GM21786 (cell line): ENCODE data around the gene CTIF.

Experiments used
- ATAC-seq: cut with Tn5 transposase; IDR thresholded peaks from one replicate; pipeline ENCODE4 v1.9.1; 2021; ENCODE audit not compliant: unreplicated experiment

CTIF gene

GRCh38 chr18:48599391-48599790 lies 60.6 kb downstream of the CTIF start:
- no peak for ATAC-seq

GRCh38 chr18:48600046-48600445 lies 61.2 kb downstream of the CTIF start:
- no peak for ATAC-seq

- ATAC-seq: no peak
These were observed 61.7 kb downstream of the CTIF start for GRCh38 chr18:48600456-48601090.

- no peak for ATAC-seq
These were observed 62.5 kb downstream of the CTIF start for GRCh38 chr18:48601343-48601742.

- no peak for ATAC-seq
These were observed 64.0 kb downstream of the CTIF start for GRCh38 chr18:48602759-48603390.

- ATAC-seq: peak; percentile 57
These were observed 66.6 kb downstream of the CTIF start for GRCh38 chr18:48605408-48605845.

- no peak for ATAC-seq
These were observed 68.5 kb downstream of the CTIF start for GRCh38 chr18:48607056-48607984.

GRCh38 chr18:48608581-48608980 lies 69.8 kb downstream of the CTIF start:
- ATAC-seq: no peak

- ATAC-seq: no peak
These were observed 70.3 kb downstream of the CTIF start for GRCh38 chr18:48609114-48609513.

- ATAC-seq: no peak
These were observed 71.3 kb downstream of the CTIF start for GRCh38 chr18:48609820-48610815.

- no peak for ATAC-seq
These were observed 72.4 kb downstream of the CTIF start for GRCh38 chr18:48611203-48611602.

GRCh38 chr18:48611785-48612480 lies 73.1 kb downstream of the CTIF start:
- ATAC-seq: no peak

- no peak for ATAC-seq
These were observed 73.7 kb downstream of the CTIF start for GRCh38 chr18:48612511-48612910.

GRCh38 chr18:48612917-48613316 lies 74.1 kb downstream of the CTIF start:
- ATAC-seq: no peak

GRCh38 chr18:48613589-48614404 lies 75.0 kb downstream of the CTIF start:
- no peak for ATAC-seq

GRCh38 chr18:48615566-48616401 lies 77.0 kb downstream of the CTIF start:
- no peak for ATAC-seq

GRCh38 chr18:48616484-48617255 lies 77.8 kb downstream of the CTIF start:
- ATAC-seq: no peak
